Fibroblast of pulmonary artery (primary cell): ENCODE measurements around the gene MUCL3.
"Not testable (repeated sequence)": the region's sequence is repeated elsewhere in the genome, so short reads cannot be mapped to it uniquely, and the experiment has no call there.

Experiments used
- DNase-seq: peaks from one replicate; pipeline ENCODE4 v3.0.0-alpha.2; 2010; ENCODE audit warnings: low read depth
- H3K4me3 ChIP-seq: replicated peaks from 2 replicates; pipeline ENCODE4 v1.5.1; 2011; ENCODE audit warnings: low read depth, mild to moderate bottlenecking, control low read depth, low read length, moderate library complexity
- CTCF ChIP-seq: IDR thresholded peaks from 2 replicates; pipeline ENCODE4 v1.5.1; 2011; ENCODE audit warnings: mild to moderate bottlenecking, control low read depth, low read length, inconsistent platforms; ENCODE audit errors: missing control alignments

Gene MUCL3

GRCh38 chr6:30914076-30914853, 26.5 kb upstream of the MUCL3 start, which contains the start of gene VARS2:
TSS of gene VARS2 (plus strand) at chr6:30914238. CDS start at chr6:30914837, 599 bp downstream.
- DNase-seq = peak; percentile 94
- peak; percentile 29 for TF ChIP-seq CTCF
- H3K4me3 ChIP-seq = peak within 1 kb of the TSS; percentile 58

- no peak for TF ChIP-seq CTCF
- peak overlapping the region; percentile 58 for H3K4me3 ChIP-seq
- DNase-seq = no peak
Observed at GRCh38 chr6:30914854-30915590, 25.8 kb upstream of the MUCL3 start.

GRCh38 chr6:30915591-30915946, 25.2 kb upstream of the MUCL3 start:
- TF ChIP-seq CTCF = peak; percentile 73
- H3K4me3 ChIP-seq = no peak overlapping the region
- peak; percentile 83 for DNase-seq

GRCh38 chr6:30917041-30917440, 23.7 kb upstream of the MUCL3 start:
- no peak for DNase-seq
- H3K4me3 ChIP-seq = no peak overlapping the region
- no peak for TF ChIP-seq CTCF

GRCh38 chr6:30917487-30917886, 23.3 kb upstream of the MUCL3 start:
- no peak for DNase-seq
- no peak for TF ChIP-seq CTCF
- H3K4me3 ChIP-seq = no peak overlapping the region

GRCh38 chr6:30918670-30919069, 22.1 kb upstream of the MUCL3 start:
- no peak overlapping the region for H3K4me3 ChIP-seq
- TF ChIP-seq CTCF = no peak
- no peak for DNase-seq

GRCh38 chr6:30922447-30922852, 18.3 kb upstream of the MUCL3 start:
- no peak for TF ChIP-seq CTCF
- no peak for DNase-seq
- no peak overlapping the region for H3K4me3 ChIP-seq

GRCh38 chr6:30924040-30924627, 16.6 kb upstream of the MUCL3 start:
- not testable (repeated sequence) for H3K4me3 ChIP-seq, DNase-seq
